ENCODE data around the gene SSU72. TPM values are rescaled to one million over a fixed set of nuclear protein-coding genes. Genes with fewer than 3 reads are reported as not detected.
"Not testable (repeated sequence)": the region's sequence is repeated elsewhere in the genome, so short reads cannot be mapped to it uniquely, and the experiment has no call there.

SSU72 gene
- total RNA-seq, 5 donors from 2014 or later (not counting 1 experiment from before 2014, with no cell fraction given) = 112 to 135 (median 134) TPM

DNA sequence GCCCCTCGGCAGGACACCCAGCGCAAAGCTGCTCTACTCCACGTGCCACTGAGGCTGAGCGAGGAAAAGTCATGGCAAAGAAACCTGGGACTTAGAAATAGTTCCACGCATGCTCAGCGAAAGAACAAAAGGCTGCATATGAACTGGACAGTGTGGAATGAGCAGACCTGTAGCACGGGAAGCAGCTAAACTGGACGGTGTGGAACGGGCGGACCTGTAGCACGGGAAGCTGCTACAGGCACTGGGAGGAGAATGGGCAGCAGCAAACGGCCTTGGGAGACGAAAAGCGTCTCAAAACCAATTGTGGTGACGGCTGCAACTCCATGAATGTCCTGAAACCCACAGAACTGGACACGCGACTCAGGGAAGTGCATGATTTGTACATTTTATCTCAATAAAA is 15.6 kb downstream of the SSU72 start:
- POLR2A ChIA-PET = no interaction called here
- no peak for ATAC-seq (replicated peaks in 1 of 4)
- H3K27me3 ChIP-seq (replicated peaks in 1 of 2; ENCODE audit: control insufficient read depth in 2 of 2, extremely low read depth in 1 of 2, insufficient read depth in 2 of 2, low read length in 1 of 2) = no peaks in the 10 kb centered on the region
- H3K27ac ChIP-seq (ENCODE audit: low read length) = no peak overlapping the region
- Mint-ChIP-seq H3K4me1 (peaks cover 6 to 11% (median 7%) of the 10 kb centered on the region in 3 donors), H3K27ac (no peak overlapping the region), H3K9me3 (no peaks in the 10 kb centered on the region), H3K27me3 (no peaks in the 10 kb centered on the region), H3K4me3 (no peak overlapping the region), H3K36me3 (peaks cover 15% of the 10 kb centered on the region)
- no peaks in the 10 kb centered on the region for H3K9me3 ChIP-seq
- 96% methylated on average over 17 of the region's 17 CpGs for WGBS (ENCODE audit: insufficient coverage)
- H3K36me3 ChIP-seq (ENCODE audit: control insufficient read depth in 2 of 2, extremely low read depth in 1 of 2, insufficient read depth in 1 of 2, low read length in 1 of 2) = peaks cover 18 to 28% of the 10 kb centered on the region in 2 donors
- no peak overlapping the region for H3K4me3 ChIP-seq (ENCODE audit: control insufficient read depth in 1 of 2, extremely low read depth in 1 of 2, low read length in 1 of 2)
- DNase-seq = no peak
- no peaks in the 10 kb centered on the region for H3K4me1 ChIP-seq (ENCODE audit: control insufficient read depth in 1 of 2, extremely low read depth in 1 of 2, insufficient read depth in 2 of 2, low read length in 2 of 2)
- CTCF ChIA-PET = no interaction called here

DNA sequence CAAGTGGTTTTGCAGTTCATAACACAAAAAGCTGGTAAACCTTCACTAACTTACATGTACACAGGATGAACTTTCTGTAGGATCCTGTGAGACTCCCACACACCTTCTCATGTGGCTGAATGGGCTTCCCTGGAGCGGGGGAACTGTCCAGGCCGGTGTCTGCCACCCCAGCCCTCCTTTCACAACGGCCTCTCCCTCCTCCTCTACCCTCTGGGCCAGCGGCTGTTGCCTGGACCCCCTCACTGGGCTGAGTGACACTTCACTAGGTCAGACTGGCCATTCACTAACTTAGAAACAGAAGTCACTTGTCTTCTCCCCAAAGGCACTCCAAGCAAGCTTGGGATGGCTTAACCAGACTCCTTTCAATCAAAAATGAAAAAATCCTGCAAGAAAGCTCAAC is 16.1 kb downstream of the SSU72 start:
- Mint-ChIP-seq H3K4me3 (no peak overlapping the region), H3K9me3 (no peaks in the 10 kb centered on the region), H3K27ac (no peak overlapping the region), H3K27me3 (no peaks in the 10 kb centered on the region), H3K4me1 (peaks cover 4 to 11% (median 7%) of the 10 kb centered on the region in 3 donors), H3K36me3 (peaks cover 11% of the 10 kb centered on the region)
- Histone ChIP-seq H3K27me3 (replicated peaks in 1 of 2; ENCODE audit: control insufficient read depth in 2 of 2, extremely low read depth in 1 of 2, insufficient read depth in 2 of 2, low read length in 1 of 2) (no peaks in the 10 kb centered on the region), H3K36me3 (ENCODE audit: control insufficient read depth in 2 of 2, extremely low read depth in 1 of 2, insufficient read depth in 1 of 2, low read length in 1 of 2) (peaks cover 17 to 24% of the 10 kb centered on the region in 2 donors), H3K27ac (ENCODE audit: low read length) (no peak overlapping the region), H3K4me1 (ENCODE audit: control insufficient read depth in 1 of 2, extremely low read depth in 1 of 2, insufficient read depth in 2 of 2, low read length in 2 of 2) (no peaks in the 10 kb centered on the region), H3K4me3 (ENCODE audit: control insufficient read depth in 1 of 2, extremely low read depth in 1 of 2, low read length in 1 of 2) (no peak overlapping the region), H3K9me3 (no peaks in the 10 kb centered on the region)
- WGBS (ENCODE audit: insufficient coverage) = 75% methylated on average over 4 of the region's 4 CpGs
- ATAC-seq (replicated peaks in 1 of 4) = peak in 1 of 4 experiments; percentile 13
- DNase-seq = no peak
- ChIA-PET POLR2A (interaction anchor here in 1 of 2 donors (0.6 kb wide), 1 partner anchor 560 kb away, joined by 4 read pairs; no protein-coding TSS in a partner anchor), CTCF (interaction anchor here in 1 of 2 donors (0.6 kb wide), 1 partner anchor 17 kb away, joined by 3 read pairs; no protein-coding TSS in a partner anchor)

DNA sequence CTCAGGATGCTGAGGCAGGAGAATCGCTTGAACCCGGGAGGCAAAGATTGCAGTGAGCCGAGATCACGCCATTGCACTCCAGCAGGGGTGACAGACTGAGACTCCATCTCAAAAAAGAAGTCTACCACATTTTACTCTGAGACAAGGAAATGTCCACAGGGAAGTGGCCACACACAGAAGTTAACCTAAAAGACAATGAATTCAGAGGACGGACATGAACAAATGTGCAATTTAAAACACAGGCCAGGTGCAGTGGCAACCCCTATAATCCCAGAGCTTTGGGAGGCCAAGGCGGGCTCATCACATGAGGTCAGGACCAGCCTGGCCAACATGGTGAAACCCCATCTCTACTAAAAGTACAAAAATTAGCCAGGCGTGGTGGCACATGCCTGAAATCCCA is 17.0 kb downstream of the SSU72 start:
- CTCF ChIA-PET; H3K36me3 Mint-ChIP-seq; H3K9me3 Mint-ChIP-seq; H3K27ac ChIP-seq (ENCODE audit: low read length); H3K27me3 Mint-ChIP-seq; ATAC-seq (replicated peaks in 1 of 4); POLR2A ChIA-PET; H3K27ac Mint-ChIP-seq; DNase-seq; H3K9me3 ChIP-seq; H3K4me3 ChIP-seq (ENCODE audit: control insufficient read depth in 1 of 2, extremely low read depth in 1 of 2, low read length in 1 of 2); H3K27me3 ChIP-seq (replicated peaks in 1 of 2; ENCODE audit: control insufficient read depth in 2 of 2, extremely low read depth in 1 of 2, insufficient read depth in 2 of 2, low read length in 1 of 2); H3K4me1 ChIP-seq (ENCODE audit: control insufficient read depth in 1 of 2, extremely low read depth in 1 of 2, insufficient read depth in 2 of 2, low read length in 2 of 2); H3K4me3 Mint-ChIP-seq: not testable (repeated sequence)
- H3K4me1 Mint-ChIP-seq = peaks cover 4 to 11% (median 7%) of the 10 kb centered on the region in 3 donors
- peaks cover 14 to 15% of the 10 kb centered on the region in 2 donors for H3K36me3 ChIP-seq (ENCODE audit: control insufficient read depth in 2 of 2, extremely low read depth in 1 of 2, insufficient read depth in 1 of 2, low read length in 1 of 2)
- 98% methylated on average over 6 of the region's 7 CpGs for WGBS (ENCODE audit: insufficient coverage)

- not testable (repeated sequence) for ATAC-seq (replicated peaks in 1 of 4); H3K27ac ChIP-seq (ENCODE audit: low read length); H3K27me3 ChIP-seq (replicated peaks in 1 of 2; ENCODE audit: control insufficient read depth in 2 of 2, extremely low read depth in 1 of 2, insufficient read depth in 2 of 2, low read length in 1 of 2); H3K36me3 ChIP-seq (ENCODE audit: control insufficient read depth in 2 of 2, extremely low read depth in 1 of 2, insufficient read depth in 1 of 2, low read length in 1 of 2); H3K27me3 Mint-ChIP-seq; H3K27ac Mint-ChIP-seq; H3K4me3 Mint-ChIP-seq; H3K4me1 Mint-ChIP-seq; H3K4me1 ChIP-seq (ENCODE audit: control insufficient read depth in 1 of 2, extremely low read depth in 1 of 2, insufficient read depth in 2 of 2, low read length in 2 of 2); H3K9me3 Mint-ChIP-seq; H3K9me3 ChIP-seq; H3K36me3 Mint-ChIP-seq; DNase-seq; H3K4me3 ChIP-seq (ENCODE audit: control insufficient read depth in 1 of 2, extremely low read depth in 1 of 2, low read length in 1 of 2)
- WGBS (ENCODE audit: insufficient coverage) = 95% methylated on average over 8 of the region's 11 CpGs
- ChIA-PET POLR2A (interaction anchor here in 1 of 2 donors (0.6 kb wide), 1 partner anchor 128 kb away, joined by 7 read pairs; no protein-coding TSS in a partner anchor), CTCF (interaction anchor here in 1 of 2 donors (0.6 kb wide), 1 partner anchor 219 kb away, joined by 5 read pairs; no protein-coding TSS in a partner anchor)
Measured at GRCh38 chr1:1556961-1557360, 17.7 kb downstream of the SSU72 start.

DNA sequence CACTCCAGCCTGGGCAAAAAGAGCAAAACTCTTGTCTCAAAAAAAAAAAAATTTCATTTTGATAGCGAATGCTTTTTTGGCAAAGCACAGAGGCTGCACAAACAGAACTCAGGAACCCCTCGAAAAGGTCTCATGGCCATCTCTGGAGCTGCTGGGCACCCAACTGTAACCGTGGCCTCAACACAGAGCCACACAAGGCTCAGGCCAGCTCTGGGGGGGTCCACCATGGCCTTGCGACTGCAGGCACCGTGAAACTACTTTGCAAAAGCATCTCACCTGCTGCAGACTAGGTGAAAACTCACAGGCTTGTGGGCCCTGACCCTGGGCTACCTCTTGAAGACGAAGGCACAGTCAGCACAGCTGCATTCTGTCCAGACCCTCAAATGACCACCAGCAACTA is 18.2 kb downstream of the SSU72 start:
- Mint-ChIP-seq H3K36me3 (no peaks in the 10 kb centered on the region), H3K4me3 (no peak overlapping the region), H3K27me3 (no peaks in the 10 kb centered on the region), H3K9me3 (no peaks in the 10 kb centered on the region), H3K27ac (no peak overlapping the region), H3K4me1 (peaks cover 5 to 9% (median 6%) of the 10 kb centered on the region in 3 donors)
- peaks cover 0 to 2% of the 10 kb centered on the region in 2 experiments for H3K4me1 ChIP-seq (ENCODE audit: control insufficient read depth in 1 of 2, extremely low read depth in 1 of 2, insufficient read depth in 2 of 2, low read length in 2 of 2)
- DNase-seq = no peak
- ChIA-PET CTCF (no interaction called here), POLR2A (no interaction called here)
- H3K27me3 ChIP-seq (replicated peaks in 1 of 2; ENCODE audit: control insufficient read depth in 2 of 2, extremely low read depth in 1 of 2, insufficient read depth in 2 of 2, low read length in 1 of 2) = no peaks in the 10 kb centered on the region
- H3K27ac ChIP-seq (ENCODE audit: low read length) = no peak overlapping the region
- ATAC-seq (replicated peaks in 1 of 4) = no peak
- 98% methylated on average over 6 of the region's 6 CpGs for WGBS (ENCODE audit: insufficient coverage)
- H3K9me3 ChIP-seq = no peaks in the 10 kb centered on the region
- peaks cover 3 to 6% of the 10 kb centered on the region in 2 donors for H3K36me3 ChIP-seq (ENCODE audit: control insufficient read depth in 2 of 2, extremely low read depth in 1 of 2, insufficient read depth in 1 of 2, low read length in 1 of 2)
- H3K4me3 ChIP-seq (ENCODE audit: control insufficient read depth in 1 of 2, extremely low read depth in 1 of 2, low read length in 1 of 2) = no peak overlapping the region

GRCh38 chr1:1554926-1555915 is 19.4 kb downstream of the SSU72 start:
- H3K4me1 ChIP-seq (ENCODE audit: control insufficient read depth in 1 of 2, extremely low read depth in 1 of 2, insufficient read depth in 2 of 2, low read length in 2 of 2) = peaks cover 0 to 5% of the 10 kb centered on the region in 2 experiments
- no peaks in the 10 kb centered on the region for H3K9me3 ChIP-seq
- CTCF ChIA-PET = no interaction called here
- POLR2A ChIA-PET = no interaction called here
- peaks cover 5 to 10% (median 8%) of the 10 kb centered on the region in 3 donors for H3K4me1 Mint-ChIP-seq
- H3K36me3 ChIP-seq (ENCODE audit: control insufficient read depth in 2 of 2, extremely low read depth in 1 of 2, insufficient read depth in 1 of 2, low read length in 1 of 2) = no peaks in the 10 kb centered on the region
- H3K27me3 ChIP-seq (replicated peaks in 1 of 2; ENCODE audit: control insufficient read depth in 2 of 2, extremely low read depth in 1 of 2, insufficient read depth in 2 of 2, low read length in 1 of 2) = no peaks in the 10 kb centered on the region
- no peak overlapping the region for H3K27ac ChIP-seq (ENCODE audit: low read length)
- H3K27ac Mint-ChIP-seq = no peak overlapping the region
- no peak overlapping the region for H3K4me3 ChIP-seq (ENCODE audit: control insufficient read depth in 1 of 2, extremely low read depth in 1 of 2, low read length in 1 of 2)
- WGBS (ENCODE audit: insufficient coverage) = 92% methylated on average over 27 of the region's 31 CpGs
- H3K4me3 Mint-ChIP-seq = no peak overlapping the region
- DNase-seq (no peak), ATAC-seq (replicated peaks in 1 of 4) (no peak)
- H3K36me3 Mint-ChIP-seq = no peaks in the 10 kb centered on the region
- no peaks in the 10 kb centered on the region for H3K27me3 Mint-ChIP-seq
- H3K9me3 Mint-ChIP-seq = no peaks in the 10 kb centered on the region
